GM19467 (cell line): Measurements from ENCODE around the gene MYO1H.

Experiments used
- ATAC-seq: cut with Tn5 transposase; IDR thresholded peaks from one replicate; pipeline ENCODE4 v1.9.1; 2021; ENCODE audit warnings: mild to moderate bottlenecking, moderate library complexity; ENCODE audit not compliant: unreplicated experiment

The MYO1H gene

DNA sequence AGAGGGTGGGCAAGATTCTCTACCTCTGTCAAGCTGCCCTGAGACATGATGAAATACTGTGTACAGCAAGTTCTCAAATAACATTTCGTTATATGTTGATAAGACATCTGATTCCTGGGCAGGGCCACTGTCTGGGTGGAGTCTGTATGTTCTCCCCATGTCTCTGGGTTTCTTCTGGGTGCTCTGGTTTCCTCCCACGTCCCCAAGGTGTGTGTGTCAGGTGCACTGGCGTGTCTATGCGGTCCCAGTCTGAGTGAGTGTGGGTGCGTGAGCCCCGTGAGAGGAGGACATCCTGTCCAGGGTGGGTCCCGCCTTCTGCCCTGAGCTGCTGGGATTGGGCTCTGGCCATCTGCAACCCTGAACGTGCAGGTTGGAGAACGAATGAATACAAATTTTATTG lies 99.8 kb downstream of the MYO1H start:
- no peak for ATAC-seq

- no peak for ATAC-seq
Observed at GRCh38 chr12:109448272-109448671, 100.6 kb downstream of the MYO1H start.

- ATAC-seq: no peak
Observed at GRCh38 chr12:109448707-109449390, 101.1 kb downstream of the MYO1H start.

DNA sequence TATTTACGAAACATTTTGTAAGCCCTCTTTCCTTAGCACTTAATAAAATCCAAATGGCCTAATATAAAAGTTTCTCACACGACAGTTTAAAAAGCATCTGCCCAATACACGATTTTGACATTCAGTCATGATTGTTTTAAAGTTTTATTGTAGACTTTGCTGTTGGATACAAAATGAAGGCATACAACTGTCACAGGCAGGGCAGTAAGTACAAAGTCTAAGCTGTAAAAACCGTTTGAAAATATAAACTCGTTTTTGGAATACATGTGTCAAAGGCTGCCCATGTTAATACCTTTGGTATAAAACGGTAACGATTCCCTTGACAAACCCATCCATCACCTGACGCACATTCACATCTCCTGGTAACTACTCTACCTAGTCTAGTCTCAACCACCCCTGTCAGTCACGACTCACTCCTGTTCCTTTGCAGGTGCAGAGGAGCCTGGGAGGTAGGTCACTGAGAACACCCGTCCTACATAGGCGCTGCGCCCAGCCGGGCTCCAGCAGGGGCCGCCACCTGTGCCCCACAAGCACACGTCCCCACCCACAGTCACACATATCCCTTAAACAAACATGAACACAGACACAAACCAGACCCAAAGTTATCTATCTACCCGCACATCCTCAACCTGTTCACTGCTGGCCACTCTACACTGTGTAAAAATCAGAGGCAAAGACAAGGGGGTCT lies 102.3 kb downstream of the MYO1H start:
- no peak for ATAC-seq

- no peak for ATAC-seq
Observed at GRCh38 chr12:109450980-109451379, 103.3 kb downstream of the MYO1H start.

GRCh38 chr12:109451400-109451799 lies 103.7 kb downstream of the MYO1H start:
- ATAC-seq: no peak

- no peak for ATAC-seq
Observed at GRCh38 chr12:109452489-109452888, 104.8 kb downstream of the MYO1H start.

DNA sequence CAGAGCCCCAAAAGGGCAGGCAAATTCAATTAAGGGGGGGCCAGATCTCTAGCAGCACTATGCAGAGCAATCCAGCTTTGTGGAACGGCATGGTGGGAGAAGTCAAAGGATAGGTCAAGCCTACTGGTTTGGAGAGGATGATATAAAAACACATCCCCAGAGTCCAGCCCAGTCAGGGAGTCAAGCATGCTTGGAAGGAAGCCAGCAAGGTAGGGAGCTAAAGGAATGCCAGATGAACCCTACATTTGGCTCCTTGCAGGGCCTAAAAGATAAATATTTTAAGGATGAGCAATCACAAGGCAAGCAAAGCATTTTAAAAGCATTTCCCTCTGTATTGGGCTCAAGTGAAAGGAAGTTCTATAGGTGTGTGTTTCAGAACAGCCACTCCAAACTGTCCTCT lies 108.0 kb downstream of the MYO1H start:
- no peak for ATAC-seq

DNA sequence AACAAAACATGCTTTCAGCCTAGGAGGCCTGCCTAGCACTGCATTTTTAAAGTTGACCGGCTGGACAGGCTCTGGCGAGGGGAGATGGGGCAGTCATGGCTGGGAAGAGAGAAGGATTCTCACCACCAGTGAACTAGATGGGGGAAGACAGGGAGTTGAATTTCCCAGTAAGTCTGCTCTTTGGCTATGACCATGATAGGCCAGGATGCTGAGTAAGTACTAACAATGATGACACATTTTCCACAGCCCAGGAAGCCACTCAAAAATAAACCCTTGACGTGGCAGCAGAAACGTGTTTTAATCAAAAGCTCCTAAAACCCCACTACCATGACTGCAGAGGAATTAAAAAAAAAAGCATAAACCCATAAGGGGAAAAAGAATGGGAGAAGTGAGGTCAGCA lies 110.4 kb downstream of the MYO1H start:
- ATAC-seq: no peak

GRCh38 chr12:109458771-109459208 lies 111.1 kb downstream of the MYO1H start:
- ATAC-seq: no peak

- ATAC-seq: no peak
Observed at GRCh38 chr12:109459247-109459646, 111.5 kb downstream of the MYO1H start.

GRCh38 chr12:109460538-109460937 lies 112.8 kb downstream of the MYO1H start:
- ATAC-seq: no peak

DNA sequence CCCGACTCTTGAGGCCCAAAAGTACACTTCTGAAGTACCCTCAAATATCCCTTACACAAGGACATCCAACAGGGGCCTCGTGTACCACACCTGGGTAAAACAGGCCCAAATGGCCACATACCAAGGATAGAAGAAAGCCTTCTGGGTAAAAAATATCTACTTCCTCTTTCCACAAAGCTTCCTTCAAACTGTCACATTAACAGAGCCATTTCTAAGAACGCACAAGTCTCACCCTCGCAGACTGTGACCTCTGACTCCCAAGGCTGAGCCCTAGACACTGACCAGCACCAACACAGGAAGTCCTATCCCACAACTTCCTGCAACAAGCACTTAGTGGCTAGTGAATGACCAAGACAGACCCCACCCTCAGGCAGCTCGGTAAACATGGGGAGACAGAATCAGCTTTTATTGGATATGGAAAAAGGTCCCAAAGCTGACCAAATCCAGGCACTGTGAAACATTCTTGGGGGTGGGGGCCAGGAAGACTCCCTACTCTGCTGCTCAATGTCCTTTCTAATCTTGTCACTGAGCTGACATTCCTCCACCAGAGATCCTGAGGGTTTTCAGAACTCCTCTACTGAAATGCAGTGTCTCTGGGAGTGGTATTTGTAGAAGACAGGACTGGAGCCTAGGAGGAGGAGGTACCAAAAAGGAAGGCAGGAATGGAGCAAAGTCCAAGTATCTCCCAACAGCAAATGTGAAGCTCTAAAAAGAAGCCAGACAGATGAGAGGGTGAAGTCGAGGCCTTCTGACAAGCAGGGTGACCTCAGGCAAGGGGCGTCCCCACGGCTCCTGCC lies 113.5 kb downstream of the MYO1H start:
- ATAC-seq: no peak

DNA sequence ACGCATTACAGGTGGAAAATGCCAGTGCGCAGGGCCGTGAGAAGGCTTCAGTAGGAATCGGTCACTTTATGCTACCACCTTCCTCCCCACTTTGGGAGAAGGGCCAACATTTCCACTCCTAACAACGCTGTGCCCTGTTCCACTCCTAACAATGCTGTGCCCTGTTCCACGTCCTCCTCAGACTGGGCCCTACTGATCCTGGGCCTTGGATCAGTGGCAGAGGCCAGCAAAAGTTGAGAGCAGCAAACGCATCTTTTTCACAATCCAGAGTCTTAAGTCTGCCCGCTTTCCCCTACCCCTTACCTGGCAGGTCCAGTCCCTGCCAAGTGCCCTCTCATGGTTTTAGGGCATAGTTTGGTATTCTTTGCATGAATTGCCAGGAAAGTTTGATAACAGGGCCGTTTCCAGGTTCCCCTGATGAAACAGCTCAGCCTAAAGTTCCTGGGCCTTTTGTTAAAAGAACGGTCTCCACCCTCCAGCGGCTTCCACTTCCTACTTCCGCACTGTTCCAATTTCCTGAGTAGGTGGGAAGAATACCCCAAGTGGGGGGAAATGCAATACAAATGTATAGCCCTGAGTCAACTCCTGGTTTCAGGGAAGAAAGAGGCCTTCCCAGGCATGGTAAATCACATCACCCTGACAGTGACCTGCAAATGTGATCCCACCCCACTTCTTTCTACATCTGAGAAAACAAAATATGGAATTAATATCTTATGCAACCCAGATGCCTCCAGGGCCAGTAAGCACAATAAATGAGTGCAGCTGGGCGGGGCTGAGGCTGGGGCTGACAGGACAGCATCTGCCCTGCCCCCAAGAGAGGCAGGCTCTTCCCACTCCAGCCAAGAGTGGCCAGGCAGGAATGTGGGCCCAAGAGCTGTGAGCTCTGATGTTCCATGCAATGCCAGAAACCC lies 114.4 kb downstream of the MYO1H start:
- no peak for ATAC-seq

- no peak for ATAC-seq
Observed at GRCh38 chr12:109462868-109463692, 115.4 kb downstream of the MYO1H start.

- ATAC-seq: no peak
Observed at GRCh38 chr12:109463756-109464155, 116.1 kb downstream of the MYO1H start.

GRCh38 chr12:109464642-109465351 lies 117.1 kb downstream of the MYO1H start:
- no peak for ATAC-seq

- ATAC-seq: no peak
Observed at GRCh38 chr12:109466305-109466704, 118.6 kb downstream of the MYO1H start.

DNA sequence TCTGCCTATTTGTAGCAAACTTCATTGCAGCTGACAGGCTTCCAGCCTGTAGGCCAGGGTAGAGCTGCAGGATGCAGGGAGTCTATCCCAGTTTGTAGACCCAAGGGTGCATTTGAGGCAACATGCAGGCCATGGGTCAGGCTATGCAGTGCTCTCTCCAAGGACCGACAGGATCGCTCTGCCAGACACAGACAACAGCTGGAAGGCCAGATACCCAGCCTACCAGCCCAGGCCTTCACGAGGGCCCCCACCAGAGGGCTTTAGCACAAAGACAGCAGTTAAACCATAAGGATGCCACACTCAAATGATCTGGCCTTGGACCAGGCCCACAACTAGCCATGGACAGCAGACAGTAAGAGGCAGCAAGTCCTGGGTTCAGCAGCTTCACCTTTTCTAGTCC lies 119.1 kb downstream of the MYO1H start:
- no peak for ATAC-seq
